ENCODE data around the gene KCNK16.

KCNK16 gene

DNA sequence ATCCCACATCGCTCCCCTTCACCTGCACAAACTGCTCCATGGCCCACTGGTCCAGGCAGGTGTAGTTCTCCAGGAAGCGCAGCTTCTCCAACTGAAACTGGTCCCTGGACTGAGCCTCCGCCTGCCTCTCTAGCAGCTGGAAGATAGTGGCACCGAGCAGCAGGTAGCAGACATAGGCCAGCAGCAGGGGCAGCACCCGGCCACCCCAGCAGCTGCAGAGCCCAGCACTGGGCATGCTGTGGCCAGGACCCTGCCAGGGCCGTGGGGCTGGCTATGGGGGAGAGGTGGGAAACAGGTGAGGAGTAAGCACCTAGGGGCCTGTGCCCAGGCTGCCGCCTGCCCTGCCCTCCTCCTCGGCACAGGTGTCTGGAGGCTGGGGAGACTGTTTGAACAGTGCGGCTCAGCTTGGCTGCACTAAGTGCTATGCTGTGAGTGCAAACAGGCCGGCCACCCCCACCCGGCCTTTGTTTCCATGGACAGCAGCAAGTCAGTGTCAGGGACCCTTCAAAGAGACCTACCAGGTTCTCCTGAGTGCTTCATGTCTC, at the start of gene KCNK16:
TSS of gene KCNK16 (minus strand) at position 397 of the 545 bp plus-strand sequence. CDS start at position 235, 162 bp downstream.
- no peak for DNase-seq (ENCODE audit: low spot score)

- DNase-seq (ENCODE audit: low spot score) = no peak
These were observed 47.9 kb upstream of the KCNK16 start for GRCh38 chr6:39370390-39370789.

DNA sequence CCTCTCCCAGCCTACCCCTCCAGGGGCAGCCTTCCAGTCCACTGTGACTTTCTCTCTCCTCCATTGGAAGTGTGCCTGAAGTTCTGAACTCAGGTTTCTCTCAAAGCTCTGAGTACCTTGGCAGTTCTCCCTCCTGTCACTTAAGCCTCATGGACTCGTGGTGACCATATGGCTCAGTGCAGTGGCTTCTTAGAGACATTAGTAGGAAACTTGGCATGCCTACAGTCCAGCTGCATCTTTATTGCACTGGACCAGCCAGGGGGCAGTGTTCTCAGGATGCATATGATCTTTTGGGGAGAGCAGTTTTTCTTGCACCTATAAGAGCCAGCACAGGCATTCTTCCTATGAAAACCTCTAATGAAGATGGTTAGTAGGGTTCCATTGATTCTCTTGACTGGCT, 47.5 kb upstream of the KCNK16 start:
- DNase-seq (ENCODE audit: low spot score) = no peak

DNA sequence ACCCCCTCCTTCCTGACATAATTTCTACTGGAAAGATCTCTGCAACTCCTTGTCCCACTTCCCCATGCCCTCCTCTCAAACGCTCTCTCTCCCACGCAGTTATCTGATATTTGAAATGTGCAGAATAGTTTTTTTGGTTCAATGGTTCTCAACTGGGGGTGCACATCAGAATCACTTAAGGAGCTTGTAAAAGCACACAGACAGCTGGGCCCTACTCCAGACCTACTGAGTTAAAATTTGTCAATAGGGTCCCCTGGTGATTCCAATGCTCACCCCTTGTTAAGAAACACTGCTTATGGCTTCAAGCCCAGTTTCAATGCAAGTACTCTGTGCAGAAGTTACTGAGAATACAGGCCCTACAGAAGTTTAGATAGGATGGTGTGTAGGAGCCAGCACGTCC, 45.2 kb upstream of the KCNK16 start:
- DNase-seq (ENCODE audit: low spot score) = no peak

DNA sequence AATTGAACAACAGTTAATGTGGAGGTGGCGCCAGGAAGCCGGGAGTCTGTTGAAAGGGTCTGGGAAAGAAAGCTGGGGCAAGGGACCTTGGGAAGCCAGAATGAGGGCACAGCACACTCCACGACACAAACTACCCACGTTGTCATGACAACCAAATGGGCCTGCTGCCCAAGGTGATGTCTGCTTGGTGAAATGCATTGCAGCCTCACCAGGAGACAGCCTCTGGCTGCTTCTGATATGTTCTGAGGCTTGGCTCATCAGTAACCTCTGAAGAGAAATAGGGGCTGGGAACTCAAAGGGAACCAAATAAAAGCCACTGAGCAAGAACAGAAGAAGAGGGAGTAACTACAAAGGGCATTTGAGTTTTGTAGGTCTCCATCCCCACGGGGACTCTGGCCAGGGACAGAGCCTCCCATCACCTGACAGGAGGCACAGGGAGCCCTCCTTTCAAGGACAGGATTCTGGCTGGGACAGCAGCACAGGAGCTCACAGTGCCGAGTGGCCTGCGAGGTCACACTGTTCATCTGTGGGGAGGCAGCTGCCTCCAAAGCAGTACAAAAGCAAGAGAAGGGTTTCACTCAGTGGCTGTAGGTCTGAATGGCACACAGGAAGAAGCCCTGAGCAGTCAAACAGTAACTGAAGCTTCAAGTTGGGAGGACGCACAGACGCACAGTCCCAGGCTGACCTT, 44.6 kb upstream of the KCNK16 start:
- peak; percentile 81 for DNase-seq (ENCODE audit: low spot score)

GRCh38 chr6:39365281-39366074, 43.0 kb upstream of the KCNK16 start:
- no peak for DNase-seq (ENCODE audit: low spot score)

DNA sequence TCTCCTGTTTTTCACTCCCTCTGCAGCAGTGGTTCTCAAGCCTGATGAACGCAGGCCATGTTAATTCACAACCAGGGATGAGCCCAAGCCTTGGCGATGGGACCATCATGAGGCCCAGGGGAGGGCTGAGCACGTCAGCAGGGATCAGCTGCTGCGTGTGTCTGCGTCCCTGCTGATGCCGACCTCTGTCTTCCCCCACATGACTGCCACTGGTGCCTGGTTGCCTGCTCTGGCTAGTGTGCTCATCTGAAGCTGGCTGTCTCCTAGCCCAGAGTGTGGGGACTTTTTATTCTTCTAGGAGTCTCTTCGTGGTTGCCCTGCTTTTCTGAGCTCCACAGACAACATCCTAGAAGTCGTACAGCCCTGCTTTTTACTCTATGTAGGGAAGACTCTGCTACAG, 40.8 kb upstream of the KCNK16 start:
- DNase-seq (ENCODE audit: low spot score) = no peak

GRCh38 chr6:39362487-39362865, 40.0 kb upstream of the KCNK16 start:
- DNase-seq (ENCODE audit: low spot score) = peak; percentile 71

DNA sequence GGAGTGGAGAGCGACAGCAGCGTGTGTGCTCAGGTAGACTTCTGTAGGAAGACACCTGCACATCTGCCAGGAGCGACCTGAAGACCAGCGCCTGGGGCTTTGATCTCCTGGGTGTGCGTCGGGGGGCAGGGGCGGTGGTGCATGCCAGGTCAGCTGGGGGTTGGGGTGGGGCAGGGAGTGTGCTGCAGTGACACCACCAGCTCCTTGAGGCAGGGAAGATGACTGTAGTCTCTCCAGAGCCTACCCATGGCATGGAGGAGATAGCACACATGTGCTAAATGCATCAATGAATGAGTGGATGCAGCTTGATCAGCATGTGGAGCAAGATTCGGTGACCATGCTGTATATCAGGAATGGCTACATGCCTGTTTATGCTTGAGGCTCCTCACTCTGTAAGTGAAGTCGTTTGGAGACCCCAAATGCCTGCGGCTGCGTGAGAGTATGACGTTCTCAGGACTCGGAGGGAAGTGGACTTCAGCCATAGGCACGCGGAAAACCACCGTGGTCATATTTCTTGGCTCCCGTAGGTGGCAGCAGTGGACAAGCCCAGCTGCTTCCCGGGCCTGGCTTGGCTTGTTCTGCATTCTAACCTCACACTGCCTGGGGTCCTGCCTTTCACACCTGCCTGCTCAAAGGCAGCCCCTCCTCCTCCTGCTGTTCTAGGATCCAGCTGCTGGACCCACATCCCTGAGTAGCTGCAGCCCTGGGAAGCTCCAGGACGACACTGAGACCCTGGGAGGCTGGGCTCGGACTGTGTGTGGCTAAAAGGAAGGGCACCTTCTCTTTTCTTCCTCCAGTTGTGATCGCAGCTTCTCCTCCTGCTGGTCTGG, 39.4 kb upstream of the KCNK16 start:
- DNase-seq (ENCODE audit: low spot score) = peak; percentile 84

GRCh38 chr6:39360378-39360777, 37.9 kb upstream of the KCNK16 start:
- no peak for DNase-seq (ENCODE audit: low spot score)

DNA sequence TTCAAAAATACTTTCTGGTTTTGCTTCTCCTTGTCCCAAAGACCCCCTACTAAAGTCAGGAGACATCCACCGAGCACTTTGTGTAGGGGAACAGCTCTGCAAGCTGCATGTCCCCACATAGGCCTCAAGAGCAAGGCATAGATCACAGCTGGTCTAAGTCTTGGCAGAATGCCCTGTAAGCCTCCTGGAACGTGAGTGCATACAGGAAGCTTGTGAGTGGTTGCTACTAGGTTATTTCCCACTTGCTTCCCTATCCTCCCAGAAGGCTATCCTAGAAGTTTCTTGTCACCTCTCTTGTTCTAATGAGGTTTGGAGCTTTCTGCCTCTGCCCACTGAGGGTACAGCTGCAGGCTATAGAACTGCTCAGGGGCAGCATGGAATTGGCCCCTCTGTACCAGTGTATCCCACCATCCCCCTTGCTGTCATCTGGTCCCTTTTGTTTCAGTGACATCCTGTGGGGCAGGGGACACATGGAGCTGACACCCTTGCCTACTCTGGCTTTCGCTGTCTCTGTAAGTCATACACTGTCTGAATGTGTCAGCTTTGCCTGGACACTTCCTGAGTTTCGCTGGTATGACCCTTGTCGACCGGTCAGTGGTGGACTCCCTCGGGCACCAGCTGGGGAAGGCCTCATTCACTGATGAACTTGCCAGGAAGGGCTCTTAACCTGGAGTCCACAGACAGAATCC, 35.6 kb upstream of the KCNK16 start:
- DNase-seq (ENCODE audit: low spot score) = no peak

DNA sequence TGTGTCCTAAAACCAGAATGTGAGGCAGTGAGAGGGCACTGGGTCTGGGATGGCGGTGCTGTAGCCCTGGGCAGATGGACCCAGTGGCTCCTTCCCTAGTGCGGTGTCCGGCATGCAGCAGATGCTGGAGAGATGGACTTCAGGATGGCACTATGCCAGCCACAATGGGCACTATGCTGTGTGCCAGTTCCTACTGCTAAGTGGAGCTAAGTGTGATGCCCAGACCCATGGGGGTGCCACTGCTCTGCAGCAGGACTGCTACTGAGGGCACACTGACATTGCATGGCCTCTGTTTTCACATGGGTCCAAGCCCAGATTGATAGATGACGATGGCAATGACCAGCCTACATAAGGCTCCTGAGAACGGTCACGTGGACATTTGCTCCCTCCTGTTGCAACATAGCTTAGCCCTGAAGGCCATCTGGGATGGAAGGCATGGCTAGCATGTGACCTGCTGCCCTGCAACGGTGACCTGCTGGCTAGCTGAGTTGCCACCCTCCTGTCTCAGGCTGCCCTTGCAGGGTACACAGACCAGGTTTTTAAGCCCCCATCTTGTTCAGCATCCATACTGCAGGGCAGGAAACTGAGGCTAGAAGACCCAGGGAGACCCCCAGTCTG, 31.3 kb upstream of the KCNK16 start:
- no peak for DNase-seq (ENCODE audit: low spot score)

DNA sequence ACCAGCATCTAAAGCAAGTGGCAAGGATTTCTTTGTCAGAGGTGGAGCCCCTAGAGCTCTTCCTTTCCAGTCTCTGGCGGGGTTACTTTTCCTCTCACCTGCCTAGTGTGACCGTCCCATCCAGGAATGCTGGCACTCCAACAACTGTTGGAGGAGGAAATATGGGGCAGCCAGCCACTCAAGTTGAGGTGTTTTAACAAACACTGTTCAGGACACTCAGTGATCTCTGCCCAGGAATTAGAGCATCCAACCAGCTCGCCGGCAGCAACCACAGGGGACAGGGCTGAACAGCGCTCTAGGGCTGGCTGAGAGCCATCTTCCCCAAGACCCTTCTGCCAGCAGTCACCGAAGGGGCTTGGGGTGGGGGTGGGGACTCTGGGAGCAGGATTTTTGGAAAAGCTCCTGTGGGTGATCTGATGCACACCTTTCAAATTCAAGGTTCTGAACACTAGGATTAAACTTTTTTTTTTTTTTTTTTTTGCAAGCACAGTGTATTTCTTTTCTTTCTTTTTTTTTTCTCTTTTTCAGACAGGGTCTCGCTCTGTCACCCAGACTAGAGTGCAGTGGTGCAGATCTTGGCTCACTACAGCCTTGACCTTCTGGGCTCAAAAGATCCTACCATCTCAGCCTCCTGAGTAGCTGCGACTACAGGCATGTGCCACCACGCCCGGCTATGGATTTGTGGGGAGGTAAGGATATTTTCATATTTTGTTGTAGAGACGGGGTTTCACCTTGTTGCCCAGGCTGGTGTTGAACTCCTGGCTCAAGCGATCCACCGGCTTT, 28.4 kb upstream of the KCNK16 start:
- DNase-seq (ENCODE audit: low spot score) = no peak

DNA sequence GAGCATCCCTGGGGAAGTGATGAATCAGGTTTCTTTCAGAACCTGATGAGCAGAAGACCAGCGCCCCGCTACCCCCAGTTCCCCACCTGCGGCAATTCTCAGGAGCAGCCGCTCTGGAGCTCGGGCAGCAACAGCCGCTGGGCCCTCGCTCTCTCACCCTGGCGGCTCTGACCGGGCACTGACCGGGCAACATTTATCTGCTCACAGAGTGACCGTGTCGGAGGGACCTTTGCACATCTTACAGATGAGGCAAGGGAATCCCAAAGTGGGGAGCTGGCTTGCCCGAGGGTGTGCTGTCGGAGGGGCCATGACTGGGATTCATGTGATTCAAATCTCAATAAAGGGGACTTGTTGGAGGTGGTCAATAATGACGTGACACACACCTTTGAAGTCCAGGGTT, 26.2 kb upstream of the KCNK16 start:
- DNase-seq (ENCODE audit: low spot score) = no peak

- peak; percentile 78 for DNase-seq (ENCODE audit: low spot score)
These were observed 25.5 kb upstream of the KCNK16 start for GRCh38 chr6:39347906-39348585.

DNA sequence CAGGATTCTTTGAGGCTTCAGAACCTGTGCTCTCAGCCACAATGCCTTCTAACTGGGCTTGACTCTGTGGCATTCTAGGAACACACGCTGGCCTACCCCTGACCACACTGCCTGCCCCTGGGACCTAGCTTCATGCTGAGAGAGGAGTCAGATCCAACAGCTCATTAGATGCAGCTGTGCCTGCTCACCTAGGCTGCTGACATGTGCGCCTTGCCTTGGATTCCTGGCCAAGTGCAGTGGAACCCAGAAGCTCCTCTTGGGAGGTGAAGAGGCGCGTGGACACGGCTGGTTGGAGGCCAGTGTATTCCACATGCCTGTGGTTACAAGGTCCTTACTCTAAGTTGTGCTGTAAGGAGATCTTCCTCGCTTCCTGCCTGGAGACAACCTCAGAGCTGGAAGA, 24.7 kb upstream of the KCNK16 start:
- DNase-seq (ENCODE audit: low spot score) = no peak

DNA sequence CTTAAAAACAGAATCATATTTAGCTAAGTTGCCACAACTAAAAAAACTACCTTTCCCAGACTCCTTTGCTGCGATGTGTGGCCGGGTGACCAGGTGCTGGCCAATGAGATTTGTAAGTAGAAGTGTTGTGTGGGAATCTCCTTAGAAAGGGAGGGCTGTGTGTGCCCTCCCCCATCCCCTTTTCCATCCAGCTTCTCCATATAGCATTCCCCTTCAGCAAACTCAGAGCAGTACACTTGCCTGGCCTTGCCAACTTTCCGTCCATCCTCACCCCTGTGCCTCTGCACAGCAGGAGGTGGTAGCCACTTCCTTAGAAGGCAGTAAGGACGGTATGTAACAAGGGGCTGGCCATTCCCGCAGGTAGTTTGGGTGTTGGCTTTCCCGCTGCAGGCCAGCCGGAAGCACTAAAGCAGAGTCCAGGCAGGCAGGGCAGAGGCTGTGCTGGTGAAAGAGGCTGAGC, 22.3 kb upstream of the KCNK16 start:
- DNase-seq (ENCODE audit: low spot score) = no peak

GRCh38 chr6:39343396-39343870, 20.9 kb upstream of the KCNK16 start:
- no peak for DNase-seq (ENCODE audit: low spot score)

DNA sequence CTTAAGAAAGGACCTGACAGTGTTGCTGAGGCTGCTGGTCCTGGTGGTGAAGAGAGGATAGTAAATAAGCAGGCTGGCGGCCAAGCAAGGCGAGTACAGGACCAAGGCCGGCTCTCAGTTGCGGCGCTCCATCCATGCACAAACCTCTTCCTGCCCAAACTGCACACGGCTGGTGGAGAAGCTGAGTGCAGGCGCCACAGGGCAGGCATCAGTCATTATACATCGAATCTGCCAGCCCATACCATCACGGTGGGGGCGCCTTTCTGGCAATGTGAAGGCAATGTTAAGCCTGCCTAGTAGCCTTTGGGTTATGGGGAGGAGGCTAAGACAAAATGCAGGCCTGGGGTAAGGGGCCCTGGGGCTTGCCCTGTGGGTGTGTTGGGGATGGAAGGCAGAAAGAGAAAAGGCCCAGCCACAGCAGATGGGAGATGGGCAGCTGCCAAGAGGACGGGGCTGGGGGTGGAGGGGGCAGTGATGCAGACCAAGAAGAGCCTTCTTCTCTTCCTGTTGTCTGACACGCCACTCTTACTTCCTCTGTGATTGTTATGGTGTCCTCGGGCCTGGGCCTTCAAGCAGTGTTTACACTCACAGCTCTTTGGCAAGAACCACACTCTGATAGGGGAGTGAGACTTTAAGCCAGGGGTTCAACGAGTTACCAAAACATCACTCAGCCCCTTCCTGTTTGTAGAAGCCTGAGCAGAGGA, 20.3 kb upstream of the KCNK16 start:
- DNase-seq (ENCODE audit: low spot score) = peak; percentile 49

All from Ammon's horn (tissue), 1 donor.